OCI-LY7 (cell line): ENCODE results near the gene FBXO2. TPM values are rescaled to one million over a fixed set of nuclear protein-coding genes. Genes with fewer than 3 reads are reported as not detected.

Experiments
- BruUV-seq: library from RNA; stranded (reverse); fragments of 400-500 nt; replicated peaks from 2 replicates; lab custom pipeline; 2021; lab: Mats Ljungman, UMichigan
- CTCF ChIA-PET: fragments of 300-600 bp; sonication (Branson Sonifier 250); formaldehyde crosslinking; loops from one replicate; lab custom pipeline; 2022; ENCODE audit warnings: antibody characterized with exemption; ENCODE audit not compliant: unreplicated experiment; lab: Charles Lee
- POLR2A ChIA-PET: fragments of 300-600 bp; sonication (Branson Sonifier 250); formaldehyde crosslinking; loops from one replicate; lab custom pipeline; 2022; ENCODE audit warnings: antibody characterized with exemption; lab: Charles Lee
- DNase-seq: peaks from one replicate; pipeline ENCODE4 v3.0.0-alpha.2; 2015; ENCODE audit warnings: low spot score
- H2AFZ ChIP-seq: fragments of 200-600 bp; sonication (generic), shearing (Covaris generic); 2 replicates; pipeline ENCODE4 v1.6.1; 2014; ENCODE audit warnings: mild to moderate bottlenecking, antibody characterized with exemption, low read length, moderate library complexity
- H3K27ac ChIP-seq: fragments of 200-600 bp; sonication (generic); 2 replicates; pipeline ENCODE4 v1.5.1; 2014; ENCODE audit warnings: mixed run types, low read depth, mild to moderate bottlenecking, moderate library complexity, low read length, inconsistent platforms; ENCODE audit not compliant: poor library complexity, severe bottlenecking
- H3K36me3 ChIP-seq: fragments of 200-600 bp; sonication (generic); 2 replicates; pipeline ENCODE4 v1.6.1; 2014; ENCODE audit warnings: mild to moderate bottlenecking, antibody characterized with exemption, low read length, moderate library complexity, mixed read lengths; ENCODE audit not compliant: insufficient read depth
- H3K4me1 ChIP-seq: fragments of 200-600 bp; sonication (generic); 2 replicates; pipeline ENCODE4 v1.5.1; 2014; ENCODE audit warnings: mild to moderate bottlenecking, low read length; ENCODE audit not compliant: insufficient read depth, poor library complexity, severe bottlenecking
- H3K4me2 ChIP-seq: fragments of 200-600 bp; sonication (generic); 2 replicates; pipeline ENCODE4 v1.6.1; 2014; ENCODE audit warnings: mild to moderate bottlenecking, low read length
- H3K4me3 ChIP-seq: fragments of 200-600 bp; sonication (generic); 2 replicates; pipeline ENCODE4 v1.5.1; 2014; ENCODE audit warnings: mild to moderate bottlenecking, low read depth, low read length; ENCODE audit not compliant: poor library complexity, severe bottlenecking
- H3K79me2 ChIP-seq: fragments of 200-600 bp; sonication (generic); 2 replicates; pipeline ENCODE4 v1.6.1; 2016; ENCODE audit warnings: low read depth, mild to moderate bottlenecking, low read length, moderate library complexity, mixed read lengths; ENCODE audit not compliant: insufficient read depth
- H3K9me2 ChIP-seq: fragments of 200-600 bp; sonication (generic); 2 replicates; pipeline ENCODE4 v1.6.1; 2016; ENCODE audit warnings: mild to moderate bottlenecking, low read length, mixed read lengths; ENCODE audit not compliant: insufficient read depth
- H3K9me3 ChIP-seq: fragments of 200-600 bp; sonication (generic); 2 replicates; pipeline ENCODE4 v1.6.1; 2014; ENCODE audit warnings: mild to moderate bottlenecking, mixed run types, low read length, mixed read lengths
- H4K20me1 ChIP-seq: fragments of 200-600 bp; sonication (generic); 2 replicates; pipeline ENCODE4 v1.6.1; 2014; ENCODE audit warnings: mild to moderate bottlenecking, antibody characterized with exemption, low read length, moderate library complexity, mixed read lengths; ENCODE audit not compliant: insufficient read depth
- EZH2phosphoT487 ChIP-seq: fragments of 200-600 bp; sonication (generic); IDR thresholded peaks from 2 replicates; pipeline ENCODE4 v1.6.1; 2018; ENCODE audit warnings: low read depth, borderline replicate concordance, mild to moderate bottlenecking, mixed run types, antibody characterized with exemption, low read length, moderate library complexity, mixed read lengths
- intact Hi-C: fragments of 100-400 bp; cut with micrococcal nuclease; formaldehyde crosslinking; loops from one replicate; pipeline ENCODE4 v1.10.0; 2022; ENCODE audit not compliant: unreplicated experiment
- total RNA-seq, 2 experiments: library from RNA; depleted of rRNA in 1 of 2; stranded (reverse); fragments of >200 nt in 1 of 2; shearing (Covaris generic) in 1 of 2; gene quantifications; 2 replicates each; pipeline ENCODE4 v1.2.3, GENCODE V29; 2014 to 2022
- TF ChIP-seq, protein P1 (sequence below): fragments of 200-600 bp; sonication (generic); conservative IDR thresholded peaks from 2 replicates; pipeline ENCODE4 v1.5.1; 2014; ENCODE audit warnings: mild to moderate bottlenecking, antibody characterized with exemption, low read length, moderate library complexity, mixed read lengths

FBXO2 gene
- total RNA-seq, 2 experiments from 2014 or later = 2.7 to 6.1 TPM

DNA sequence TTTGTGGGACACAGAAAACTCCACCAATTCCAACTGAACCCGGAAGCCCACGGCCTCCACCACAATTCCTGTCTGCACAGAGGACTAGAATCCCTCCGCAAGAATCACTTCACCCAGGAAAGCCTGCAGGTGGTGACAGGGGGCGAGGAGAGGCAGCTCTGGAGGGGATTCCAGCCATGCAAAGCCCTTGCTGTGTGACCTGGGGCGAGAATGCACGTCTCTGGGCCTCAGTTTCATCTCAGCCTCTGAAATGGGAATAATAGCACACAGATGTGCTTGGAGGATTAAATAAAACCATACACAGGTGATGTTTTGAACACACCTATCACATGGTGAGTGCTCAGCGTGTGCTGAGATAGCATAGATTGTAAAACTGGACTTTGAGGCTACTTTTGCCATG, 14.1 kb downstream of the FBXO2 start:
- Histone ChIP-seq H3K4me1 (peaks cover 7% of the 10 kb centered on the region), H3K4me2 (no peak overlapping the region), H4K20me1 (no peaks in the 10 kb centered on the region), H3K79me2 (no peaks in the 10 kb centered on the region), H3K9me2 (no peaks in the 10 kb centered on the region), H3K4me3 (no peak overlapping the region), H3K27ac (no peak overlapping the region), H3K36me3 (no peaks in the 10 kb centered on the region), H3K9me3 (no peaks in the 10 kb centered on the region), H2AFZ (no peak overlapping the region)
- ChIA-PET POLR2A (no interaction called here), CTCF (no interaction called here)
- TF ChIP-seq, protein P1, sequence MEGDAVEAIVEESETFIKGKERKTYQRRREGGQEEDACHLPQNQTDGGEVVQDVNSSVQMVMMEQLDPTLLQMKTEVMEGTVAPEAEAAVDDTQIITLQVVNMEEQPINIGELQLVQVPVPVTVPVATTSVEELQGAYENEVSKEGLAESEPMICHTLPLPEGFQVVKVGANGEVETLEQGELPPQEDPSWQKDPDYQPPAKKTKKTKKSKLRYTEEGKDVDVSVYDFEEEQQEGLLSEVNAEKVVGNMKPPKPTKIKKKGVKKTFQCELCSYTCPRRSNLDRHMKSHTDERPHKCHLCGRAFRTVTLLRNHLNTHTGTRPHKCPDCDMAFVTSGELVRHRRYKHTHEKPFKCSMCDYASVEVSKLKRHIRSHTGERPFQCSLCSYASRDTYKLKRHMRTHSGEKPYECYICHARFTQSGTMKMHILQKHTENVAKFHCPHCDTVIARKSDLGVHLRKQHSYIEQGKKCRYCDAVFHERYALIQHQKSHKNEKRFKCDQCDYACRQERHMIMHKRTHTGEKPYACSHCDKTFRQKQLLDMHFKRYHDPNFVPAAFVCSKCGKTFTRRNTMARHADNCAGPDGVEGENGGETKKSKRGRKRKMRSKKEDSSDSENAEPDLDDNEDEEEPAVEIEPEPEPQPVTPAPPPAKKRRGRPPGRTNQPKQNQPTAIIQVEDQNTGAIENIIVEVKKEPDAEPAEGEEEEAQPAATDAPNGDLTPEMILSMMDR = no peak
- no peak for TF ChIP-seq EZH2phosphoT487
- intact Hi-C loops = loop anchor here (5.0 to 10.0 kb wide), 3 partner anchors 75 to 398 kb away; no protein-coding TSS in a partner anchor
- no TSS peak for BruUV-seq
- DNase-seq = no peak

DNA sequence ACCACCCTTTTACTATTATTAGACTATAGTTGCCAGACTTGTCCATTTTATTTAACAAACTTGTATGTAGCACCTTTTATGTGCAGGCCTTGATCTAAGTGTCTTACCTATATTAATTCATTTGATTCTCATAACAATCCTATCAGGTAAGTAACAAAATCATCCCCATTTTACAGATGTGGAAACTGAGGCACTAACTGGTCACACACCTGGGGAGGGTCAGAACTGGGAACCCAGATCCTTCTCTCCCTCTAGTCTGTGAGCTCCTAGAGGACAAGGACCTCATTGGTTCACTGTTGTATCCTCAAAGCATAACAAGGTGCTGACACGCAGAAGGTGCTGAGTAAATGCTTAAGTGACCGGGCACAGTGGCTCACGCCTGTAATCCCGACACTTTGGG, 14.9 kb downstream of the FBXO2 start:
- Histone ChIP-seq H3K4me1 (peaks cover 7% of the 10 kb centered on the region), H3K79me2 (no peaks in the 10 kb centered on the region), H3K4me3 (no peak overlapping the region), H3K36me3 (no peaks in the 10 kb centered on the region), H3K27ac (no peak overlapping the region), H2AFZ (no peak overlapping the region), H3K9me2 (no peaks in the 10 kb centered on the region), H4K20me1 (no peaks in the 10 kb centered on the region), H3K4me2 (no peak overlapping the region), H3K9me3 (no peaks in the 10 kb centered on the region)
- CTCF ChIA-PET = interaction anchor here (0.9 kb wide), 1 partner anchor 602 kb away, joined by 3 read pairs; no protein-coding TSS in a partner anchor
- BruUV-seq = no TSS peak
- intact Hi-C loops = loop anchor here (2.0 kb wide), 1 partner anchor 161 kb away; the partner anchor contains the start of gene DISP3
- TF ChIP-seq, protein P1 = no peak
- TF ChIP-seq EZH2phosphoT487 = no peak
- POLR2A ChIA-PET = no interaction called here
- DNase-seq = no peak

DNA sequence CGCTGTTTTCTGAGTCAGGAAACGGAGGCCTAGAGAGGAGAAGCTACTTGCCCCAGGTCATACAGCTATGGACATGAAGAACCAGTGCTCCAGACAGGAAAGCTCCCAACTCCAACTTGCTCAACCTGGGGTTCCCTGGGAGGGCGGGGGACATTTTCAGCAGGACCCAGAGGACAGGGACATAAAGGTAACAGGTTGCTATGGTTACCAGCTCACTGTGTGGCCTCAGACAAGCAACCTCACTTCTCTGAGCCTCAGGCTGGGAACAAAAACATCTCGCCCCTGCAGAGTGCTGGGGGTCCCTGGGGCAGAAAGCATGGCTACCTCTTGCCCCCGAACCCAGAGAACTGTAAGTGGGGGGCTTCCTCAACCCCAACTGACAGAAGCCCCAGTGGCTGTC, 16.1 kb downstream of the FBXO2 start:
- no peak overlapping the region for H3K27ac ChIP-seq
- H3K4me2 ChIP-seq = no peak overlapping the region
- H3K36me3 ChIP-seq = no peaks in the 10 kb centered on the region
- no TSS peak for BruUV-seq
- H4K20me1 ChIP-seq = no peaks in the 10 kb centered on the region
- no peaks in the 10 kb centered on the region for H3K9me2 ChIP-seq
- ChIA-PET POLR2A (interaction anchor here (1.0 kb wide), 1 partner anchor 173 kb away, joined by 3 read pairs; no protein-coding TSS in a partner anchor), CTCF (no interaction called here)
- DNase-seq = no peak
- H3K79me2 ChIP-seq = no peaks in the 10 kb centered on the region
- intact Hi-C loops = loop anchor here (2.0 kb wide), 1 partner anchor 159 kb away; the partner anchor contains the start of gene DISP3
- peaks cover 7% of the 10 kb centered on the region for H3K4me1 ChIP-seq
- H3K9me3 ChIP-seq = no peaks in the 10 kb centered on the region
- H3K4me3 ChIP-seq = no peak overlapping the region
- no peak for TF ChIP-seq EZH2phosphoT487
- TF ChIP-seq, protein P1 = no peak
- no peak overlapping the region for H2AFZ ChIP-seq
